GM10266 (cell line): ENCODE data around the gene ANKRD28.

ENCODE experiments used
- DNase-seq: peaks from one replicate; pipeline ENCODE4 v3.0.0; 2012; ENCODE audit errors: extremely low spot score
- TF ChIP-seq, protein P1 (sequence below): IDR thresholded peaks from 2 replicates; pipeline ENCODE4 v1.5.1; 2012; ENCODE audit warnings: mild to moderate bottlenecking, low read depth; ENCODE audit not compliant: control insufficient read depth, insufficient read depth; ENCODE audit errors: missing control alignments

The ANKRD28 gene

DNA sequence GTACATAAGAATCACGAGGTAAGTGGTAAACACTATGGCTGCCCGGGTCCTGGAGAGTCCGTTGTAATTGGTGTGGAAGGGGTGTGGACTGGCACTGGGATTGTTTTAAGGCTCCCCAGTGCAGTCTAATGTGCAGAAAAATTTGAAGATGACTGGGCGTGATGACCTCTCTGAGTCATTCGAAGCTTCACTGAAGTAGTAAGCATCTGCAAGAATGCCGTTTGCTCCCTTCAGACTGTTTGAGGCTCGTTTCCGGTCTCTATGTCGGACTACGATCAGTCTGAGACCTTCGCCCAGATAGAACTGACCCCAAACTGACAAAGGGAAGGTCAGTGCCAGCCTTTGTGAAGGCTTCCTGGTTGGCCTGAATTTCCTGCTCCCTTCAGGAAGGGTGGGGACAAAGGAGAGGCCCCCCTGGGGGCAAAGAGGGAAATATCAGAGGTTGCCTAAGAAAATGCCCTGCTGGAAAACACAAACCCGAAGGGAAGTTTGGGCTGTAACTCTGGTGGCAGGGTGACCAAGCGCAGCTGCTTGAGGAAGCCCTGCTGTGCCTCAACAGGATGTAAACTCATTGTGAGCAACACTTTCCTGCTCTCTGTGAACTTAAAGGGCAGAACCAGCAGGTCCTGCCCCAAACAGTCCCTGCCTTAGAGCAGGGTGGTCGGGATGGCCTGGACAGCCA lies 161.6 kb downstream of the ANKRD28 start:
- TF ChIP-seq, protein P1, sequence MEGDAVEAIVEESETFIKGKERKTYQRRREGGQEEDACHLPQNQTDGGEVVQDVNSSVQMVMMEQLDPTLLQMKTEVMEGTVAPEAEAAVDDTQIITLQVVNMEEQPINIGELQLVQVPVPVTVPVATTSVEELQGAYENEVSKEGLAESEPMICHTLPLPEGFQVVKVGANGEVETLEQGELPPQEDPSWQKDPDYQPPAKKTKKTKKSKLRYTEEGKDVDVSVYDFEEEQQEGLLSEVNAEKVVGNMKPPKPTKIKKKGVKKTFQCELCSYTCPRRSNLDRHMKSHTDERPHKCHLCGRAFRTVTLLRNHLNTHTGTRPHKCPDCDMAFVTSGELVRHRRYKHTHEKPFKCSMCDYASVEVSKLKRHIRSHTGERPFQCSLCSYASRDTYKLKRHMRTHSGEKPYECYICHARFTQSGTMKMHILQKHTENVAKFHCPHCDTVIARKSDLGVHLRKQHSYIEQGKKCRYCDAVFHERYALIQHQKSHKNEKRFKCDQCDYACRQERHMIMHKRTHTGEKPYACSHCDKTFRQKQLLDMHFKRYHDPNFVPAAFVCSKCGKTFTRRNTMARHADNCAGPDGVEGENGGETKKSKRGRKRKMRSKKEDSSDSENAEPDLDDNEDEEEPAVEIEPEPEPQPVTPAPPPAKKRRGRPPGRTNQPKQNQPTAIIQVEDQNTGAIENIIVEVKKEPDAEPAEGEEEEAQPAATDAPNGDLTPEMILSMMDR, result no peak
- no peak for DNase-seq

DNA sequence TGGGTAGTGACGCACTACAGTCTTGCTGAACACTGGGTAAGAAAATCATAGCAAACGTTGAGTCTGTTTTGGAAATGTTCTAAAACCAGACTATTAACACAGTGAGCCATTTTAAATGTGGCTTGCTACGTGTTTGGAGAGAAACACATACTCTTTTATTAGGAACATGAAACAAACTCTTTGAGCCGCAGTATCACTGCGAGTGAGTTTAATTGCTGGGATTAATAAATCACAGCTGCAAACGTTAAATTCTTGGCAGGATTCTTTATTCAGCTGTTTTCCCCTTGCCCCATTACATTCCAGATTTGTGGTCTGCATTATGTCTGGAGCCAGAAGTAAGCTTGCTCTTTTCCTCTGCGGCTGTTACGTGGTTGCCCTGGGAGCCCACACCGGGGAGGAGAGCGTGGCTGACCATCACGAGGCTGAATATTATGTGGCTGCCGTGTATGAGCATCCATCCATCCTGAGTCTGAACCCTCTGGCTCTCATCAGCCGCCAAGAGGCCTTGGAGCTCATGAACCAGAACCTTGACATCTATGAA lies 162.6 kb downstream of the ANKRD28 start:
- TF ChIP-seq, protein P1, result no peak
- no peak for DNase-seq

DNA sequence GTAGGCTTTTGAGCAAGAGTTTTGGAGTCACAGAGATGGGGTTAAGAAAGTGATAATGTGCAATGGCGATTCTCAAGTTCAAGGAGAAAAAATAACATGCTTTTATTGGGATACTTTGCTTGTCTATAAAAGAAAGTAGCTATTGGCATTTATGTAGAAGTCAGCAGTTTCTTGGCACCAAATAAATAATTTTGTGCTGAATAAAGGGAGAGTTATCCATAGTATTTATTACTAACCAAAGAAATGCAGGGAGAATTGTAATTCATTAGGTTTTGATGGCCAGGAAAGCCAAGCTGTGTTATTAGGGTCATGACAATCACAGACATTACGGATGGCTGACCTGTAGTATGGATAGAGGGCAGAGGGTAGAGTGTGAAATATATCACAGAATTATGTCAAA lies 163.1 kb downstream of the ANKRD28 start:
- no peak for DNase-seq
- TF ChIP-seq, protein P1, result no peak

DNA sequence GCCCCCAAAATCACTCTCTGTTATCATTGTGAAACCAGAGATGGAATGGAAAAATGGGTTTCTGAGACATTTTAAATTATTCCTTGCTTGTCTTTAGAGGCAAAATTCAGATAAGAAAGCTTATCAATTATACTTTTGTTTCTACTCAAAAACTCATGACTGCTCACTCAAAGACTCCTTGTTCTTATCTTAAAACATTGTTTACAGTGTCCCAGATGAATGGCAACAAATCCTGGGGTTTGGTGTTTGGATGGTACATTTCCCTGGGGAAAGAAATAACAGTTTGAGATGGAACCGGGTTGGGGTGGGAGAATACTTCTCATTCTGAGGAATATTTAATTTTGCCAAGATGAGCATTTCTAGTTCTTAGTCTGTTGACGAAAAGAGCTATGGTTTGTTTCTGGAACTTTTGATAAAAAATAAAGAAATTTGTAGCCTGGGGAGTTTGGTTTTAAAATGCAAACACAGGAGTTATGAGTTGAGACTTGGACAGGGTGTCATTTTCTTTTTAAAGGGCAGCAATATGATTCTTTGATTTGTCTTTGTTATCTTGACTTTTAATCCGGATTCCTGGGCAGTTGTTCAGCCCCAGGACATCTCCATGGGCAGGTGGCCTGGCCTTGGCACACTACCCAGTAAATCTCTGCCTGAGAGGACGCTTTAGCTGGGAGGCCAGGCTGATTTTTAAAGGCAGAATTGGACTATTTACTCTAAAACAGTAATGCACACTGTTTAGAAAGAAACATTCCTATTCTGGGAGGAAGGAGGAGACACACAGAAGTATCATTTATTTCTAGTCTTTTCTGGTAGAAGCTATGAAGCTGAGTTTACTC lies 163.8 kb downstream of the ANKRD28 start:
- DNase-seq, result no peak
- TF ChIP-seq, protein P1, result no peak

DNA sequence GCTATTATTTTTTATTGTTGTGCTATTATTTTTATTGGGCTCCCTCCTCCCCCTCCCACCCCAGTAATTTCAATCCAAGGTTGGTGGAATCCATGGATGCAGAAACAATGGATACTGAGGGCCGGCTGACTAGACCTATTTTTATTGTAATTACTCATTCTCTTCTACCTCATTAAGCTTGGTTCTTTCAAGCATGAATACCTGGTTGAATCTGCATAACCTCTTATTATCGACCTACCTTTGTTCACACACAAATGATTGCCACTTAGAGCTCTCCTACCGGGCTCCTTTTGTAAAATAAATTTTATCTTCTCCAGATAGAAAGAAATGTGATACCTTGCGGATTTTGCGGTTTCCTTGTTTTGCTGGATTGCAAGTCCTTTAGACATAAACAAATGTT lies 164.6 kb downstream of the ANKRD28 start:
- TF ChIP-seq, protein P1, result no peak
- DNase-seq, result no peak

DNA sequence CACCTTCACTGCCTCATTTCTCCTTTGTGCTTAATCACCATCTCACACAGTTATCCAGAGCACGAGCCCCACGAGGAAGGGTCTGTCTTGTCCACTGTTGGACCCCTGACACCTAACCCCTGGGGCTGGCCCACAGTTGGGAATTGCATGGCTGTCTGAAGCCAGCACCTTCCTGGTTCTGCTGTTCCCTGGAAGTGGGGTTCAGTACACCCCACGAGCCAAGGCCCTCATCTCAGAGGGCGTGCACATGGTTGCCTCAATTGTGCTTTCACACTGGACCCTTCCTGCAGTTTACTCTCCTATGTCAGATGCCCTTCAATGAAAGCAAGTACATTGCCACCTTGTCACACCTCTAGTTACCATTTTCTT lies 165.6 kb downstream of the ANKRD28 start:
- TF ChIP-seq, protein P1, result no peak
- DNase-seq, result no peak
